Mesodermal cell (in vitro differentiated cells): Measurements from ENCODE around the gene ABCD1.
"Not testable (repeated sequence)": the region's sequence is repeated elsewhere in the genome, so short reads cannot be mapped to it uniquely, and the experiment has no call there.

Source experiments
- H3K27ac ChIP-seq: 2 replicates; pipeline ENCODE4 v1.7.0; 2013; ENCODE audit warnings: mild to moderate bottlenecking, low read depth, low read length, moderate library complexity; ENCODE audit not compliant: severe bottlenecking
- H3K36me3 ChIP-seq: 2 replicates; pipeline ENCODE4 v1.7.1; 2013; ENCODE audit warnings: mild to moderate bottlenecking, low read length, moderate library complexity; ENCODE audit not compliant: control insufficient read depth, insufficient read depth
- H3K4me1 ChIP-seq: one replicate; pipeline ENCODE4 v1.7.1; 2013; ENCODE audit warnings: mild to moderate bottlenecking, low read length; ENCODE audit not compliant: insufficient read depth, control insufficient read depth, poor library complexity, severe bottlenecking
- H3K4me3 ChIP-seq: 2 replicates; pipeline ENCODE4 v1.7.0; 2013; ENCODE audit warnings: low read length, control low read depth, mild to moderate bottlenecking; ENCODE audit not compliant: insufficient read depth, poor library complexity, severe bottlenecking; ENCODE audit errors: extremely low read depth
- H3K9me3 ChIP-seq: 2 replicates; pipeline ENCODE4 v1.7.1; 2013; ENCODE audit warnings: mild to moderate bottlenecking, low read length, moderate library complexity; ENCODE audit not compliant: control insufficient read depth
- WGBS, 2 experiments: methylation state at CpG; one replicate each; pipeline ENCODE4 v1.1.5; 2013; ENCODE audit warnings: missing lambda C conversion rate in 2 of 2; ENCODE audit not compliant: insufficient coverage in 2 of 2; 5-methylcytosine and 5-hydroxymethylcytosine counted together

Gene ABCD1

GRCh38 chrX:153728095-153728494 lies 3.4 kb downstream of the ABCD1 start:
- Histone ChIP-seq H3K4me1 (peaks cover 21% of the 10 kb centered on the region), H3K36me3 (peaks cover 12% of the 10 kb centered on the region), H3K4me3 (no peak overlapping the region), H3K9me3 (peaks cover 11% of the 10 kb centered on the region), H3K27ac (no peak overlapping the region)
- 100% methylated on average over 2 of the region's 6 CpGs; no CpG with 5 or more reads in 1 of the 2 experiments for WGBS, 2 experiments

- peaks cover 11% of the 10 kb centered on the region for H3K9me3 ChIP-seq
- peaks cover 21% of the 10 kb centered on the region for H3K4me1 ChIP-seq
- H3K27ac ChIP-seq = no peak overlapping the region
- WGBS, 2 experiments = 92% methylated on average over 7 to 13 of the region's 23 CpGs
- peaks cover 12% of the 10 kb centered on the region for H3K36me3 ChIP-seq
- no peak overlapping the region for H3K4me3 ChIP-seq
These were observed 4.4 kb downstream of the ABCD1 start for GRCh38 chrX:153728951-153729631.

GRCh38 chrX:153730115-153730514 lies 5.5 kb downstream of the ABCD1 start:
- H3K4me3 ChIP-seq, H3K27ac ChIP-seq: not testable (repeated sequence)
- WGBS, 2 experiments = 95% methylated on average over 10 of the region's 23 CpGs; no CpG with 5 or more reads in 1 of the 2 experiments
- Histone ChIP-seq H3K9me3 (peaks cover 11% of the 10 kb centered on the region), H3K36me3 (peaks cover 12% of the 10 kb centered on the region), H3K4me1 (peaks cover 21% of the 10 kb centered on the region)

- Histone ChIP-seq H3K4me3 (no peak overlapping the region), H3K9me3 (peaks cover 11% of the 10 kb centered on the region), H3K27ac (no peak overlapping the region), H3K4me1 (peaks cover 13% of the 10 kb centered on the region), H3K36me3 (peaks cover 12% of the 10 kb centered on the region)
- WGBS, 2 experiments = 100% methylated on average over 3 of the region's 6 CpGs; no CpG with 5 or more reads in 1 of the 2 experiments
These were observed 6.6 kb downstream of the ABCD1 start for GRCh38 chrX:153731117-153731844.

GRCh38 chrX:153731845-153732215 lies 7.2 kb downstream of the ABCD1 start:
- H3K4me3 ChIP-seq = no peak overlapping the region
- WGBS, 2 experiments = 100% methylated on average over 1 of the region's 3 CpGs; no CpG with 5 or more reads in 1 of the 2 experiments
- peaks cover 12% of the 10 kb centered on the region for H3K36me3 ChIP-seq
- peaks cover 12% of the 10 kb centered on the region for H3K4me1 ChIP-seq
- peaks cover 11% of the 10 kb centered on the region for H3K9me3 ChIP-seq
- H3K27ac ChIP-seq = no peak overlapping the region

- WGBS, 2 experiments = 91 to 100% methylated on average over 4 to 5 of the region's 14 CpGs
- no peak overlapping the region for H3K27ac ChIP-seq
- H3K4me1 ChIP-seq = peaks cover 7% of the 10 kb centered on the region
- no peak overlapping the region for H3K4me3 ChIP-seq
- peaks cover 11% of the 10 kb centered on the region for H3K9me3 ChIP-seq
- H3K36me3 ChIP-seq = peaks cover 12% of the 10 kb centered on the region
These were observed 7.7 kb downstream of the ABCD1 start for GRCh38 chrX:153732401-153732800.

- Histone ChIP-seq H3K27ac (no peak overlapping the region), H3K4me3 (no peak overlapping the region), H3K9me3 (peaks cover 11% of the 10 kb centered on the region), H3K36me3 (peaks cover 12% of the 10 kb centered on the region), H3K4me1 (no peaks in the 10 kb centered on the region)
- WGBS, 2 experiments = 93 to 100% methylated on average over 2 to 5 of the region's 15 CpGs
These were observed 9.1 kb downstream of the ABCD1 start for GRCh38 chrX:153733651-153734240.

GRCh38 chrX:153734871-153735270 lies 10.2 kb downstream of the ABCD1 start:
- no peaks in the 10 kb centered on the region for H3K4me1 ChIP-seq
- H3K9me3 ChIP-seq = peaks cover 11% of the 10 kb centered on the region
- H3K27ac ChIP-seq = no peak overlapping the region
- no peak overlapping the region for H3K4me3 ChIP-seq
- H3K36me3 ChIP-seq = peaks cover 7% of the 10 kb centered on the region
- WGBS, 2 experiments = 100% methylated on average over 1 of the region's 2 CpGs; no CpG with 5 or more reads in 1 of the 2 experiments

- H3K27ac ChIP-seq = no peak overlapping the region
- H3K4me3 ChIP-seq = no peak overlapping the region
- H3K9me3 ChIP-seq = peaks cover 11% of the 10 kb centered on the region
- H3K36me3 ChIP-seq = peaks cover 7% of the 10 kb centered on the region
- WGBS, 2 experiments = 20 to 70% methylated on average over 1 to 3 of the region's 9 CpGs
- H3K4me1 ChIP-seq = no peaks in the 10 kb centered on the region
These were observed 10.6 kb downstream of the ABCD1 start for GRCh38 chrX:153735274-153735673.

- no peaks in the 10 kb centered on the region for H3K4me1 ChIP-seq
- peaks cover 3% of the 10 kb centered on the region for H3K36me3 ChIP-seq
- no peak overlapping the region for H3K27ac ChIP-seq
- H3K9me3 ChIP-seq = peaks cover 9% of the 10 kb centered on the region
- H3K4me3 ChIP-seq = no peak overlapping the region
- WGBS, 2 experiments = 85 to 87% methylated on average over 9 to 12 of the region's 30 CpGs
These were observed 11.6 kb downstream of the ABCD1 start for GRCh38 chrX:153736071-153736820.
